ENCODE measurements around the gene ANKFY1.

ANKFY1 gene

DNA sequence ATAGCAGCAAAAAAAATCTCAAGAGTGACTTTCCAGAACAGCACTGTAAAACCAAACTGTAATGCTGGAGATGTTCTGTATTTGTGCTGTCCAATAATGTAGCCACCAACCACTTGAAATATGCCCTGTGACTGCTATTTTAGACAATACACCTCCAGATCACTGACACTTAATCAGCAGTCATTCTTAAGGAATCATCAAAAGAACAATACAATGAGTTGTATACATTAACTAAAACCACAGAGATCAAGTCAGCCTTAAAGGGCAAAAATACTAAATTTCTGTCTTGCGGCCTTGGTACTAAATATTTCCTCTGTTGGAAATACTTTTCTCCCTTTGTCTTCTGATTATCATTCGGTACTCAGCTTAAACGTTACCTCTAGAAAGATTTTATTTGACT, 33.6 kb upstream of the ANKFY1 start:
- H4K20me1 ChIP-seq (ENCODE audit: insufficient read depth, low read length), result peaks cover 18% of the 10 kb centered on the region

DNA sequence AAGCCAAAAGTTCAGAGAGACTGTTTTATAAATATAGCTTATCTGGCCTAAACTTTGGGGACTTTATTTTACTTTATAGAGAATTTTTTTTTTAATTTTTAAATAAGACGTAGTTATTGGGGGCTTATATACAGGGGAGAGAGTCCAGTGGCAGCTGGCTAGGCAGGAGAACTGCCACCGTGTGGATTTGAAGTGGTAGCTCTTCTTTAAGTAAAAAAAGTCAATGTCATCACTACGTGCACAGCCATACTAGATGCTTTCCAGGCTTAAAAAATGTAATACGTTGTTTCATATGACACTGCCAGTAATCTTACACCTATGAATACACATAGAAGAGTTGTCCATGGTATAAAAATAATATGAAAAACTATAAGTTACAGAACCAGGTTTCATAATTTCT, 31.9 kb upstream of the ANKFY1 start:
- H3K27me3 ChIP-seq (ENCODE audit: insufficient read depth, low read length, poor library complexity), result no peaks in the 10 kb centered on the region
- ATAC-seq (ENCODE audit: insufficient read depth, low read depth), result no peak
- H3K9me3 ChIP-seq (ENCODE audit: insufficient read depth, low read length, severe bottlenecking), result no peaks in the 10 kb centered on the region
- no peak overlapping the region for H3K9ac ChIP-seq (ENCODE audit: low read depth, low read length)
- TF ChIP-seq, protein P1, sequence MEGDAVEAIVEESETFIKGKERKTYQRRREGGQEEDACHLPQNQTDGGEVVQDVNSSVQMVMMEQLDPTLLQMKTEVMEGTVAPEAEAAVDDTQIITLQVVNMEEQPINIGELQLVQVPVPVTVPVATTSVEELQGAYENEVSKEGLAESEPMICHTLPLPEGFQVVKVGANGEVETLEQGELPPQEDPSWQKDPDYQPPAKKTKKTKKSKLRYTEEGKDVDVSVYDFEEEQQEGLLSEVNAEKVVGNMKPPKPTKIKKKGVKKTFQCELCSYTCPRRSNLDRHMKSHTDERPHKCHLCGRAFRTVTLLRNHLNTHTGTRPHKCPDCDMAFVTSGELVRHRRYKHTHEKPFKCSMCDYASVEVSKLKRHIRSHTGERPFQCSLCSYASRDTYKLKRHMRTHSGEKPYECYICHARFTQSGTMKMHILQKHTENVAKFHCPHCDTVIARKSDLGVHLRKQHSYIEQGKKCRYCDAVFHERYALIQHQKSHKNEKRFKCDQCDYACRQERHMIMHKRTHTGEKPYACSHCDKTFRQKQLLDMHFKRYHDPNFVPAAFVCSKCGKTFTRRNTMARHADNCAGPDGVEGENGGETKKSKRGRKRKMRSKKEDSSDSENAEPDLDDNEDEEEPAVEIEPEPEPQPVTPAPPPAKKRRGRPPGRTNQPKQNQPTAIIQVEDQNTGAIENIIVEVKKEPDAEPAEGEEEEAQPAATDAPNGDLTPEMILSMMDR (IDR thresholded peaks at IDR 0.05; ENCODE audit: borderline replicate concordance, extremely low read depth, low read length, poor library complexity, severe bottlenecking), result no peak
- TF ChIP-seq EZH2 (IDR thresholded peaks at IDR 0.05; ENCODE audit: borderline replicate concordance, low read depth, low read length, severe bottlenecking), result no peak
- peaks cover 53% of the 10 kb centered on the region for H3K79me2 ChIP-seq (ENCODE audit: insufficient read depth, low read length)
- no peak overlapping the region for H3K27ac ChIP-seq (ENCODE audit: low read length)
- peaks cover 9% of the 10 kb centered on the region; the same call in 1 of the 2 replicates for H4K20me1 ChIP-seq (ENCODE audit: insufficient read depth, low read length)
- no peak for DNase-seq
- no peak overlapping the region for H2AFZ ChIP-seq (ENCODE audit: low read depth, low read length)
- H3K4me2 ChIP-seq (ENCODE audit: insufficient read depth, low read length), result no peak overlapping the region
- H3K4me1 ChIP-seq (ENCODE audit: insufficient read depth, low read length), result no peaks in the 10 kb centered on the region
- H3K36me3 ChIP-seq (ENCODE audit: insufficient read depth, low read length), result peaks cover 56% of the 10 kb centered on the region
- no peak overlapping the region for H3K4me3 ChIP-seq (ENCODE audit: low read depth in 1 of 2, low read length in 2 of 2)

More for the DNA sequence above, 33.6 kb upstream of the ANKFY1 start:
- TF ChIP-seq, protein P1 (IDR thresholded peaks at IDR 0.05; ENCODE audit: borderline replicate concordance, extremely low read depth, low read length, poor library complexity, severe bottlenecking), result no peak
- no peak for TF ChIP-seq EZH2 (IDR thresholded peaks at IDR 0.05; ENCODE audit: borderline replicate concordance, low read depth, low read length, severe bottlenecking)
- Histone ChIP-seq H3K4me2 (ENCODE audit: insufficient read depth, low read length) (no peak overlapping the region), H3K27ac (ENCODE audit: low read length) (no peak overlapping the region), H3K4me3 (ENCODE audit: low read depth in 1 of 2, low read length in 2 of 2) (no peak overlapping the region), H3K9ac (ENCODE audit: low read depth, low read length) (no peak overlapping the region), H2AFZ (ENCODE audit: low read depth, low read length) (no peak overlapping the region), H3K79me2 (ENCODE audit: insufficient read depth, low read length) (peaks cover 63% of the 10 kb centered on the region), H3K27me3 (ENCODE audit: insufficient read depth, low read length, poor library complexity) (no peaks in the 10 kb centered on the region), H3K4me1 (ENCODE audit: insufficient read depth, low read length) (no peaks in the 10 kb centered on the region), H3K9me3 (ENCODE audit: insufficient read depth, low read length, severe bottlenecking) (no peaks in the 10 kb centered on the region), H3K36me3 (ENCODE audit: insufficient read depth, low read length) (peaks cover 58% of the 10 kb centered on the region)
- ATAC-seq (ENCODE audit: insufficient read depth, low read depth), result no peak
- no peak for DNase-seq

DNA sequence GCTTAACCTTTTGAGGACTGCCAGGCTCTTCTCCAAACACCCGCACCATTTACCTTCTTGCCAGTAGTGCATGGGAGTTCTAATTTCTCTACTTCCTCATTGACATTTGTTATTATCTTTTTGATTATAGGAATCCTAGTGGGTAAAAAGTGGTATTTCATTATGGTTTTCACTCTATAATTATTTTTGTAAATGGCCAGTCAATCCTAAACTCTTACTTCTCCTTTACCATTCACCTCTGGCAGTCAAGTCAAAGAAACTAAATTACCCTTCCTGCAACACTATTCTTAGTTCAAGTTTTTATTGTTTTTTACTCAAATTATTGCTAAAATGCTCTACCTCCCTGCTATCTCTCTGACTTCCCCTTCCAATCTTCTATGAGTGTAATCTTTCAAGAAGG, 29.8 kb upstream of the ANKFY1 start:
- no peak overlapping the region for H2AFZ ChIP-seq (ENCODE audit: low read depth, low read length)
- H3K9ac ChIP-seq (ENCODE audit: low read depth, low read length), result no peak overlapping the region
- H3K4me3 ChIP-seq (ENCODE audit: low read depth in 1 of 2, low read length in 2 of 2), result no peak overlapping the region
- peaks cover 39% of the 10 kb centered on the region for H3K79me2 ChIP-seq (ENCODE audit: insufficient read depth, low read length)
- no peak for ATAC-seq (ENCODE audit: insufficient read depth, low read depth)
- no peak for DNase-seq
- H3K36me3 ChIP-seq (ENCODE audit: insufficient read depth, low read length), result peaks cover 72% of the 10 kb centered on the region
- H3K4me2 ChIP-seq (ENCODE audit: insufficient read depth, low read length), result no peak overlapping the region
- H3K9me3 ChIP-seq (ENCODE audit: insufficient read depth, low read length, severe bottlenecking), result no peaks in the 10 kb centered on the region
- H3K27me3 ChIP-seq (ENCODE audit: insufficient read depth, low read length, poor library complexity), result no peaks in the 10 kb centered on the region
- H3K4me1 ChIP-seq (ENCODE audit: insufficient read depth, low read length), result no peaks in the 10 kb centered on the region
- H4K20me1 ChIP-seq (ENCODE audit: insufficient read depth, low read length), result peaks cover 9% of the 10 kb centered on the region; the same call in 1 of the 2 replicates
- H3K27ac ChIP-seq (ENCODE audit: low read length), result no peak overlapping the region
- TF ChIP-seq, protein P1 (IDR thresholded peaks at IDR 0.05; ENCODE audit: borderline replicate concordance, extremely low read depth, low read length, poor library complexity, severe bottlenecking), result no peak
- TF ChIP-seq EZH2 (IDR thresholded peaks at IDR 0.05; ENCODE audit: borderline replicate concordance, low read depth, low read length, severe bottlenecking), result no peak

DNA sequence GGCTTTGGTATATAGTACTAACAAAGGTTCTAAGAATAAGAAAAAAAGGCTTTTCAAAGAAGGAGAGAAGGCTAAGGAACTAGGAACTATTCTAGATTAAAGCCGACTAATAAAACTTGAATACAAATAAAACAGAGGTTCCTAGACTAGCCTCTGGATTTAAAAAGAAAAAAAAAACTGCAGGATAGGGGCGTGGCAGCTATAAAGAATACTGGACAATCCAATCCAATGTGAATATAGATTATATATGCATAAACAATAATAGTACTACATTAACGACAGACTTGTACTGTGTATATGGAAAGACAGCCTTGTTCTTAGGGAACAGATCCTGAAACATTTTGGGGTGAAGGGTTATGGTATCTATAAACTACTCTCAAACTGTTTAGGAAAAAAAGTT, 23.9 kb upstream of the ANKFY1 start:
- H3K4me2 ChIP-seq (ENCODE audit: insufficient read depth, low read length), result no peak overlapping the region
- H3K27ac ChIP-seq (ENCODE audit: low read length), result no peak overlapping the region
- TF ChIP-seq, protein P1 (IDR thresholded peaks at IDR 0.05; ENCODE audit: borderline replicate concordance, extremely low read depth, low read length, poor library complexity, severe bottlenecking), result no peak
- TF ChIP-seq EZH2 (IDR thresholded peaks at IDR 0.05; ENCODE audit: borderline replicate concordance, low read depth, low read length, severe bottlenecking), result no peak
- no peak overlapping the region for H3K4me3 ChIP-seq (ENCODE audit: low read depth in 1 of 2, low read length in 2 of 2)
- H3K4me1 ChIP-seq (ENCODE audit: insufficient read depth, low read length), result no peaks in the 10 kb centered on the region
- no peak overlapping the region for H2AFZ ChIP-seq (ENCODE audit: low read depth, low read length)
- H3K9me3 ChIP-seq (ENCODE audit: insufficient read depth, low read length, severe bottlenecking), result no peaks in the 10 kb centered on the region
- H3K79me2 ChIP-seq (ENCODE audit: insufficient read depth, low read length), result peaks cover 8% of the 10 kb centered on the region
- H3K36me3 ChIP-seq (ENCODE audit: insufficient read depth, low read length), result peaks cover 56% of the 10 kb centered on the region
- DNase-seq (no peak), ATAC-seq (ENCODE audit: insufficient read depth, low read depth) (no peak)
- H3K27me3 ChIP-seq (ENCODE audit: insufficient read depth, low read length, poor library complexity), result no peaks in the 10 kb centered on the region
- no peaks in the 10 kb centered on the region for H4K20me1 ChIP-seq (ENCODE audit: insufficient read depth, low read length)
- H3K9ac ChIP-seq (ENCODE audit: low read depth, low read length), result no peak overlapping the region
